ENCODE data around the gene ADGRV1.

DNA sequence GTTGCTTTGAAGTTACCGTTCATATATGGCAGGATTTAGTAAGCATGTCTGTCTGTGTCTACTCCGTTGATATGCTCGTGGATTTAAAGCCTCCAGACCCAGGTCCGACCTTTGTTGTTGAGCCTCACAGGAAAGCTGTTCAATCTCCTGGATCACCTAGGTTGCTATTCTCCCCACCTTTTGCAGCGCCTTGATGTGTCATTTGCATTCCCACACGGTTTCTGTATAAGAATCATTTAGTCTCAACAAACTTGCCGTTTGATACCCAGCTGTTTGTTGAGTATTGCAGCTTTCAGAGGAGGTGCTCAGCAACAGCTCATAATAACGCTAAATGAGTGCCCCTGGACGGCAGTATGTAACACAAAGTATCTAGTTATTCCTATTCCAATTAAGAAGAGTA lies 1.2 kb upstream of the ADGRV1 start:
- TF ChIP-seq, protein P1, sequence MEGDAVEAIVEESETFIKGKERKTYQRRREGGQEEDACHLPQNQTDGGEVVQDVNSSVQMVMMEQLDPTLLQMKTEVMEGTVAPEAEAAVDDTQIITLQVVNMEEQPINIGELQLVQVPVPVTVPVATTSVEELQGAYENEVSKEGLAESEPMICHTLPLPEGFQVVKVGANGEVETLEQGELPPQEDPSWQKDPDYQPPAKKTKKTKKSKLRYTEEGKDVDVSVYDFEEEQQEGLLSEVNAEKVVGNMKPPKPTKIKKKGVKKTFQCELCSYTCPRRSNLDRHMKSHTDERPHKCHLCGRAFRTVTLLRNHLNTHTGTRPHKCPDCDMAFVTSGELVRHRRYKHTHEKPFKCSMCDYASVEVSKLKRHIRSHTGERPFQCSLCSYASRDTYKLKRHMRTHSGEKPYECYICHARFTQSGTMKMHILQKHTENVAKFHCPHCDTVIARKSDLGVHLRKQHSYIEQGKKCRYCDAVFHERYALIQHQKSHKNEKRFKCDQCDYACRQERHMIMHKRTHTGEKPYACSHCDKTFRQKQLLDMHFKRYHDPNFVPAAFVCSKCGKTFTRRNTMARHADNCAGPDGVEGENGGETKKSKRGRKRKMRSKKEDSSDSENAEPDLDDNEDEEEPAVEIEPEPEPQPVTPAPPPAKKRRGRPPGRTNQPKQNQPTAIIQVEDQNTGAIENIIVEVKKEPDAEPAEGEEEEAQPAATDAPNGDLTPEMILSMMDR (IDR thresholded peaks at IDR 0.05 in 2 of 3, conservative IDR thresholded peaks at IDR 0.05 in 1 of 3; ENCODE audit: insufficient read depth in 2 of 3, low read depth in 1 of 3, low read length in 3 of 3): no peak
- no peak for TF ChIP-seq ZNF274 (IDR thresholded peaks at IDR 0.05; ENCODE audit: borderline replicate concordance, low read depth, low read length)
- TF ChIP-seq POLR2A (conservative IDR thresholded peaks at IDR 0.05): no peak
- no peak for TF ChIP-seq ZKSCAN3 (CRISPR knock-in tag; IDR thresholded peaks at IDR 0.05)
- no peak for TF ChIP-seq ZBTB1 (CRISPR knock-in tag; IDR thresholded peaks at IDR 0.05; ENCODE audit: borderline replicate concordance, low read depth)
- no peak for TF ChIP-seq JUND (IDR thresholded peaks at IDR 0.05; ENCODE audit: borderline replicate concordance, low read depth, low read length)
- TF ChIP-seq JUND (tag; IDR thresholded peaks at IDR 0.05; ENCODE audit: borderline replicate concordance, low read depth, low read length): no peak
- TF ChIP-seq NR3C1 (CRISPR knock-in tag; IDR thresholded peaks at IDR 0.05): no peak

All from K562 (cell line).